Measurements from ENCODE around the gene ST3GAL6.

- no peak for TF ChIP-seq CTCF (IDR thresholded peaks at IDR 0.05; ENCODE audit: insufficient read depth, low read length)
- no peak for TF ChIP-seq POLR2AphosphoS5 (IDR thresholded peaks at IDR 0.05; ENCODE audit: low read depth)
- TF ChIP-seq SPI1 (IDR thresholded peaks at IDR 0.05; ENCODE audit: borderline replicate concordance, low read depth), result no peak
Observed at GRCh38 chr3:98718730-98719129, 44.4 kb upstream of the ST3GAL6 start.

All from HL-60 (cell line).